Fibroblast of peridontal ligament (primary cell): ENCODE data around the gene AIFM1.

Source experiments
- DNase-seq: peaks from one replicate; pipeline ENCODE4 v3.0.0-alpha.2; 2010; ENCODE audit errors: extremely low read depth

The AIFM1 gene

DNA sequence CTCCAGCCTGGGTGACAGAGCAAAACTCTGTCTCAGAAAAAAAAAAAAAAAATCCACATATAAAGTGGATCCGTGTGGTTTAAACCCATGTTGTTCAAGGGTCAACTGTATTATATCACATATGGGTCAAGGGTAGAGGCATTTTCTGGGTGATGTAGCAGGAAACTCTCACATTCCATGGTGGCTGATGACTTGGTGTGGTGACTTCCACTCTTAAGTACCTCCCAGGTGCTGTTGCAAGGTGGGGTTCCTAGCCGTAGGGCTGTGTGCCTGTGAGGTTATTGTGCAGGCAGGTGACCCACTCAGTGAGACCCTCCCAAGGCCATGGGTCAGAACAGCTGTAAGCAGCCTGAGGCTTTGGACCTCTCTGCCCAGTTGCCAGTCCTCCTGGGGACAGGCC lies 72.4 kb downstream of the AIFM1 start:
- no peak for DNase-seq

DNA sequence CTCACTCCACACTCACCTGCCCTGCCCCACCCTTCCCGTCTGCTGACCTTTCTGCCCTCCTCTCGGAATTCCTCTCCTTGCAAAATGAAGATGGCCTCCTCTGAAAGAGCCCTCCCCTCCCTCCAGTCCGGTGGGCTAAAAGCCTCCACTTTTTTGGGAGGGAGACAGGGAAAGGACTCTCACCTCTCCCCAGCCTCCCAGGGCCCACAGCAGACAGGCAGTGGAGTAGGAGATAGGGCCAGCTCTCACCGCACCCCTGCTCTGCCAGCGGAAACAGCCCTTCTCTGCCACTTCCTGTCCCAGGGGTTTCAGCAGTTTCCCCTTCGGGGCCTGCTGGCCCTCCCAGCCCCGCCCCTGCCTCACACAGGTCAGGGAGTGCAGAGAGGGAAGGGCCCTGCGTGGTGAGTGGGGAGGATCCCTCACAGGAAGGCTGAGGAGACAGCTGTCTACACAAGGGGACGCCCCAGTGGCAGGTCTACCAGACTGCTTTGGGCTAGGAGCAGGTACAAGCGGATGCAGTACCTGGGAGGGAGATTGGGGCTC lies 73.6 kb downstream of the AIFM1 start:
- DNase-seq: no peak

DNA sequence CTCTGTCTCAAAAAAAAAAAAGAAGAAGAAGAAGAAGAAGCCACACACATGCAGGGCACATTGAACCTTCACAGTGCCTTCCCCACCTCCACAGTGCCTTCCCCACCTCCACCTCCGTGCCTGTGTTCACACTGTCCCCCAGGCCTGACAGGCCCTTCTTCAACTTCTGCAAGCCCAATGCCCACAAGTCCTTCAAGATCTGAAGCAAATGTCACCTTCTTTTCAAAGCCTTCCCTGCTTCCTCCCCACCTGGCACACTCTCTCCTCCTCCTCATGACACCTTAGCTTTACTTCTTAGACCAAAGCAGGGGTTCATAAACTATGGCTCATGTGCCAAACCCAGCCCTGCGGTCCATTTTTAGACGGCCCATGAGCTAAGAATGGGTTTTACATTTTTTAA lies 75.3 kb downstream of the AIFM1 start:
- no peak for DNase-seq

DNA sequence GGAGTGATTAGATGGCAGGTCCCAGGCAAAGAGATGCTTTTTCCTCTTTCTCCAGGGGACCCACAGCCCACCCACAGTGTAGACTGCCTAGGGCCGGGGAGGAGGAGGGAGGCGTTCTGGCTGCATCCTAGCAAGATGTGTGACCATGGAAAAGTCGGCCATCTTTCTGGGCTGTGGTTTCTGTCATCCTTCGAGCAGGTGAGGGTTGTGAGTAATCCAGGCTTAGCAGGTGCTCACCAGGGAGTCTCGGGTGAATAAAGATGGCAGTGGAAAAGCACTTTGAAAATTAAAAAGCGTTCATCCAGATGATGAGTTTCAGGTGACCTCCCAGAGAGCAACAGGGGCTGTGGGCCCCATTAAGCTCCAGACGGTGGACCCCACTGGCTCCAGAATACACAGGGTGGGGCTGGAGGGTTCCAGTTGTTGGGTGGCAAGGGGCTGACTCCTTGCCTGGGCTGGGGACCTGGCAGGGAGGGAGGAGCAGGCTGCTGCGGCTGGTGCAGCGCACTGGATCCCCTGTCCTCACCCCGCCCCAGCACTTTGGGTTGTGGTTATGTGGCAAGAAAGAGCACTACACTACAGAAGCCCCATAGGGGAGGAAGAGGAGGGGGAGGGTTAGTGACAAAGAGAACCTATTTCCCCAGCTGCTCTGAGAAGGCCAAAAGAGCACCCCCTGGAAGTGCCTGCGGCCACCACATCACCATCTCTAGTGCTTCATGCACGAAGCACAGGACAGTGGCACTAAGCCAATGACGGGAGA lies 79.0 kb downstream of the AIFM1 start:
- no peak for DNase-seq

DNA sequence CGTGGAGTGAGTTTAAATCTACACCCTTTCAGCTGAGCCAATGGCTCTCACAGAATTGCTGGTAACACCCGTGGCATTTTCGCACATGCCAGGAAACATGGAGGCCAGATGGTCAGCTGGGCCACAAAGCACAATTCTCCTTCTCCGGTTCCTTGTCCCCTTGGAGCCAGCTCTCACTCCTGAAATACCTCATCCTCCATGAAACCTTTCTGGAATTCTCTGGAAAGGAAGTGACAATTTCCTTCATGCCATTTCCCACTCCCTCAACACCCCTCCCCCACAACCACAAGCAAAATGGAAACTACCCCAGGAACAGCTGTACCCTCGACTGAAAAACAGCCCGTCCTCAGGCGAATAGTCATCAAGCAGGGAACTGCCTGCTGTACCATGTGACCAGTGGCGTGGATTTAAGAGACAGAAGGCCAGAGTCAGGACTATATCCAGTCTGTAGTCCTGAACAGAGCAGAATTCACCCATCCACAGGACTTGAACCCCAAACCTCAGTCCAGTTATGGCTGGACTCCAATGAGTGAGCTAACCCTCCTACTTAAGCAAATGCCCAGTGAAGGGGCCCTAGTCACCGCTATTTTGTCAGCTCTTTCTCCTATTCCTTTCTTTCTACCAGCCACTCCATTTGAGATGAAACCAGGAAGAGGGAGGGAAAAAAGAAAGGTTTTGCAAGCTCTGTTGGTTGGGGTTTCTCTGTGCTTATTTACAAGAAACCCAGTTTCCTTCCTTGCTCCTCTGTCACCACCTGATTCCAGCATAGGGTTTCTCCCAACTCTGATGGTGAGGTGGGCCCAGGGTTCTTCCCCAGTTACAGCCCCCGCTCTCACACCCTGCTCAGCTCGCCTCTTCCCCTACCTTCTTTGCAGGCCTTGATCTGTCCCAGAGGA lies 79.8 kb downstream of the AIFM1 start:
- DNase-seq: no peak

DNA sequence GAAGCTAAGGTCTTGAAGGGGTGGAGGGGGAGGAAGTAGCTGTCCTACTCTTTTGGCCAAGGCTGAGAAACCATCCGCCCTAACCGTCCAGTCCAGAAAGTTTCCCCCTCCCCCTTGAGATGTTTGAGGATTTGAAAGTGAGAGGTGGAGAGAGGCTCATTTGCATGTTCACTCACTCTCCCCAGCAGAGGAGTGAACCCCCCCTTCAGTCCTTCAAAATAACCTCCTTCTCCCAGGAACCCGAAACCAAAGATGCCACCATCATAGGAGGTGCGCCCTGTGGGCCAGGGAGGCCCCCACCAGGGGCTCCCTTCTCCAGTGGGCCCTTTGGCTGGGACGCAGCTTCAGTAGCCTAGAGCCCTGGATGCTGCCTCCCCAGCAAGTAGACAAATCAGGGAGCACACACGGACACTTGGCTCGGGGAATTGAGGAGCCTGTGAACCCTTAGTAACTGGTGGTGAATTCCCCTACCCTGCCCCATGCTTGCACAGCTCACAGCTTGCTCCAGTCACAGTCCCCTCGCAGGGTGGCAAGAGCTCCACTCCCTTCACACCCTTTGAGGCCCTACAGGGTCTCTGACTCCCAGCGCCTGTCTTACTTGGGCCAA lies 80.9 kb downstream of the AIFM1 start:
- no peak for DNase-seq

DNA sequence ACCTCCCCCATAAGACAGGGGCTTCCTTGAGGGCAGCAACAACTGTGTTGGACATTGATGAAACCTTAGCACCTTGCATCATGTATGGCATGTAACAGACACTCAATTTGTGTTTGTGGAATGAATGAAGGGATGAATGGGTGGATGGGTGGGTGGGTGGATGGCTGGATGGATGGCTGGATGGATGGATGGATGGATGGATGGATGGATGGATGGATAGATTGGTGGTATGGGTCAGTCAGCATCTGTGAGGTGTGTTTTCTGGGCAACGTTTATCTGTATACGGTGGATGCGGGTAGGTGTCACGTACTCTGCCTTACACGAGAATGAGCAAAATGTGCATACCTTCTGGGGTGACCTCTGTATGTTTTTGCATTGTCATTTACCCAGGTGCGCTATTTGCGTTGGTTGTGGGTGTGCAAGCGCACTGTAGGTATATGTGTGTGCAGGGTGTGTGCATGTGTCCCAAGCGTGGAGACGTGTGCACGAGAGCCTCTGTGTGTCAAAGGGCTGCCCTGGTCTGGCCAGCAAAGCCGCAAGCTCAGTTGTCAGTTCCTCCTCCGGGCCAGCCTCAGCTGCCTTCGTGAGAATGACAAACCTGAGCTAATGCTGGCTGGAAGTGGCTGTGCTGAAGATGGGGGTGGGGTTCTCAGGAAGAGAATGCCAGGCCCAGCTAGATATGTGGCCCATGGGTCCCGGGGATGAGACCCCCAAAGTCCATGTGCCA lies 81.8 kb downstream of the AIFM1 start:
- no peak for DNase-seq

DNA sequence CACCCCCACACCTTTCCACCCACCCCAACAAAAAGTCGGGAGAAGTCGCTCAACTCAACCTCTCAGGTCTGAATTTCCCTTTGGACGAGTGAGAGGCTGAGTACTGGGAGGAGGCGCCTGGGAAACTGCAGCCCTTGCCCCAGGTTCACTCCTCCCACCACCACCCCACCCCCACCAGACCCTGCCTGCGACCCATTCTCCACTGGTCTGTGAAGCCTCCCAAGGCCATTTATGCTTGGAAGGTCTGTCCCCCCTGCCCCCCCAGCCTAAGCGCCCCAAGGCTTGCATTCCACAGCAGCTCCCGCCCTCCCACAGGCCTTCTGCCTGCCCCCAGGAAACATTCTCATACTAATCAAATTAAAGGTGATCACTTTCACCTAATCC lies 82.5 kb downstream of the AIFM1 start:
- no peak for DNase-seq

DNA sequence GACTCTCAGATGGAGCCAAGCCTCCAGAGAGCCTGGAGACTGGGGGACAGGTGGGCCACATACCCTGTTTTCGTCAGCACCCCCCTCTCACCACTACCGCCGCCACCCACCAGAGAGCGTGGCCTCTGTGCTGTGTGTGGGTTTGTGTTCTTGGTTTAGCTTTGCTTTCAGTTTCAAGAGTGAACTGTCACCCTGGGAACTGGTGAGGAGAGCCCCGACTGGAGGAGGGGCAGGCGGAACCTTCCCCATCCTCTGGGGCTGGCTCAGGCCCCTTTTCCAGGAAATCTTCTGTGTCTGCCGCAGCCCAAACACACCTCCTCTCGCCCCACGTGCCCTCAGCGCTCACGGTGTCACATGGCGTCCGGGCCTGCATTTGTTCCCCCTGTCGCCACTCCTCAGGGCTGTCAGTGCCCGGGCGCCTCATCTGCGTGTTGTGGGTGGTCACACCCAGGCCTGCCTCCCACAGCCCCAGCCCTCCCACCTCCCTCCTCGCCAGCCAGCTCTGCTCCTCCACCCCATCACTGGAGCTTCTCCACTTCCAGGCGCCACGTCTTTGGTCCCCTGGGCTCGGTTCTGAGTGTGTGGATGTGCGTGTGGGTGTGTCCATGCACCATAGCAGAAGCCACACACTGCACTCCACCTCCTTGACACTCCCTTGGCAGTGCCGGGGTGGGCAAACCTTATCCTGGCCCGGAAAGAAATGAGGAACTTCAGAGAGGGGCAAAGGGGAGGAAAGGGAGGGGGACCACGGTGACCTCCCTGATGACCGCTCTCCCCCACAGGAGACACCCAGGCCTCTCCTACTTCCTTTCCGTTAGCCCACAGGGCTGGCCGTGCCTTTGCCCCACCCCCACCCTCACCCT lies 83.2 kb downstream of the AIFM1 start:
- peak; percentile 38 for DNase-seq

DNA sequence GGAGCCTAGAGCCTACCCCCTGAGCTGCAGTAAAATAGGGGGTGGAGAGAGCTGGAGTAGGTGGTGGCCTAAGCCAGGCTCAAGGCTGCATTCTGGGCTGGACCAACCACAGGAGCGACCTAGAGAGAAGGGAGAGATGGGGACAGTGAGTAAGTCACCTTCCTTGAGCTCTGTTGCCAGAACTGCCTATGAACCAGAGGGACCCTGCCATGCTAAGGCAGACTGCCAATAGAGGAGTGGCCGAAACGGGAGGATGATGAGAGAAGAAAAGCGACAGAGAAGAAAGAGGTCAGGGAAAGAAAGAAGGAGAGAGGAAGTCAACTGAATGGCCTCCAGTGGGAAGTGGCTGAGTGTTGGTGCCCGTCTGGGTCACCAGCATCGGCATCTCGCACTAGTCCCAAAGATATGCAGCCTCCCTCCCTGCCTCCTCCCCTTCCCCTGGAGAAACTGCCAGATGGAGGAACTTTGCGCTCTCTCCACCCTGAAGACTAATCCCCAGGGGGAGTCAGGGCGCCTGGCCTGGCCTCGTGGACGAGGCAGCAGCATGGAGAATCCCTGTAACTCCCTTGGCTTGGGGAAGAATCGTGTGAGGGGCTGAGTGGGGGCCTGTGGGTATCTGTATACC lies 84.1 kb downstream of the AIFM1 start:
- no peak for DNase-seq

DNA sequence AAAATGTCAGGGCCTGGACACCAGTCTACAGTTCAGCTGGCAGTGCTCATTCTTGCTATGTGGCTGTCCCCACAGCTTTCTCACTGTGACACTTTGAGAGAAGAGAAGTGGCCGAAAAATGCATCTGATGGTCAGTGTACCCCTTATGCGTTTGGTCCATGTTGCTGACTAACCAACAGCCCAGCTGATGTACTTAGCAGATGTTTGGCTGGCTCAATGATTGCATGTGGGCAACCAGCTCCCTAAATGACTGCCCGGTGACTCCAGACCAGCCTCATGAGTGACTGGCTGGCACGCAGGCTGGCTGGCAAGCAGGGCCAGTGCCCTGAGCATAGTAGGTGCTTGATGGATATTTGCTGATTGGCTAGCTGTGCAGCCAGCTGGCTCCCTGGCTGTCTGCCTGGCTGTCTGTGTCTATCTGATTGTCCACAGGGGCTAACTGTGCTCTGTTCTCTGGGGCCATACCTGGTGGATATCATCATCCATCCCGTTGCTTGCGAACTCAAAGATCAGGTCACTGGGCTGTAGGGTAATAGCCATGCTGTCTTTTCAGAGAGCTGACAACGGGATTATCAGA lies 84.8 kb downstream of the AIFM1 start:
- no peak for DNase-seq

DNA sequence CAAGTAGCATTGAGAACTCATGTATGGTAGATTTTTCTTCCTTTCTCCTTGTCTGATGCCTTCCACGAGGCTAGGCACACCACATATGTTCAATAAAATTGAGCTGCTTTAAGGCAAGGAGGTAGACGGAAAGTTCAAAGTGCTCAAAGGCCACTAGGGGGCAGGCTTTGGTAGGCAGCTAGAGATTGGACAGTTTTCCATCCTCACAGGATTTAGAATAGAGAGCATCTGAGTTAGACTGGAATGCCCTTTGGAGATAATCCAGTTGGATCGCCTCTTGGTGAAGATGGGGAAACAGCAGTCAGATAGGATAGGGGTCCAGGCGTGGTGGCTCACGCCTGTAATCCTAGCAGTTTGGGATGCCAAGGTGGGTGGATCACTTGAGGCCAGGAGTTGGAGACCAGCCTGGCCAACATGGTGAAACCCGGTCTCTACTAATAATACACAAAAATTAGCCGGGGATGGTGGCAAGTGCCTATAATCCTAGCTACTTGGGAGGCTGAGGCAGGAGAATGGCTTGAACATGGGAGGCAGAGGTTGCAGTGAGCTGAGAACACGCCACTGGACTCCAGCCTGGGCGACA lies 85.7 kb downstream of the AIFM1 start:
- peak; percentile 89 for DNase-seq
